Cardiac fibroblast (primary cell): ENCODE results near the gene OLFML1.

Experiments used
- DNase-seq, 2 donors: peaks; one replicate each; pipeline versions ENCODE4 v3.0.0 to v3.0.0-alpha.2; 2010; ENCODE audit warnings: low read depth in 2 of 2
- H3K4me3 ChIP-seq, 2 donors: replicated peaks in 1 of 2; 1 replicate in 1 of 2; 2 replicates in 1 of 2; pipeline ENCODE4 v1.5.1; 2011; ENCODE audit warnings: low read depth in 2 of 2, low read length in 2 of 2, mild to moderate bottlenecking in 2 of 2, moderate library complexity in 1 of 2
- CTCF ChIP-seq: IDR thresholded peaks from one replicate; pipeline ENCODE4 v1.5.1; 2011; ENCODE audit warnings: low read depth, mild to moderate bottlenecking, low read length, inconsistent platforms

Gene OLFML1

GRCh38 chr11:7555052-7555699, 69.9 kb downstream of the OLFML1 start:
- DNase-seq = peak in 1 of 2 donors; percentile 17
- TF ChIP-seq CTCF = no peak
- H3K4me3 ChIP-seq = no peak overlapping the region

GRCh38 chr11:7558046-7558445, 72.7 kb downstream of the OLFML1 start:
- DNase-seq = no peak
- no peak overlapping the region for H3K4me3 ChIP-seq
- TF ChIP-seq CTCF = no peak

- no peak overlapping the region for H3K4me3 ChIP-seq
- DNase-seq = no peak
- TF ChIP-seq CTCF = no peak
These were observed 74.3 kb downstream of the OLFML1 start for GRCh38 chr11:7559398-7560283.
